HEK293 (cell line): ENCODE measurements around the gene CSNK1G3.

Experiments used
- CTCF ChIP-seq: fragments of 450-650 bp; formaldehyde crosslinking; IDR thresholded peaks from 2 replicates; pipeline ENCODE4 v1.5.1; 2016; ENCODE audit warnings: missing biosample characterization, missing genetic modification characterization
- RBAK ChIP-seq: fragments of 450-650 bp; formaldehyde crosslinking; IDR thresholded peaks from 2 replicates; pipeline ENCODE4 v1.5.1; 2016; ENCODE audit warnings: missing biosample characterization, missing genetic modification characterization
- REST ChIP-seq: fragments of 450-650 bp; formaldehyde crosslinking; IDR thresholded peaks from 2 replicates; pipeline ENCODE4 v1.5.1; 2016; ENCODE audit warnings: missing biosample characterization, missing genetic modification characterization
- ZBTB49 ChIP-seq: fragments of 450-650 bp; formaldehyde crosslinking; IDR thresholded peaks from 2 replicates; pipeline ENCODE4 v1.5.1; 2016; ENCODE audit warnings: missing biosample characterization, missing genetic modification characterization, low read depth
- ZNF311 ChIP-seq: fragments of 450-650 bp; formaldehyde crosslinking; IDR thresholded peaks from 2 replicates; pipeline ENCODE4 v1.5.1; 2017; ENCODE audit warnings: missing biosample characterization, missing genetic modification characterization, borderline replicate concordance
- ZNF362 ChIP-seq: fragments of 450-650 bp; formaldehyde crosslinking; IDR thresholded peaks from 2 replicates; pipeline ENCODE4 v1.5.1; 2016; ENCODE audit warnings: missing biosample characterization, missing genetic modification characterization
- ZNF645 ChIP-seq: fragments of 450-650 bp; formaldehyde crosslinking; IDR thresholded peaks from 2 replicates; pipeline ENCODE4; 2016; ENCODE audit warnings: missing biosample characterization, missing genetic modification characterization

- no peak for TF ChIP-seq ZBTB49 (tag by site-specific recombination)
- no peak for TF ChIP-seq RBAK (tag by site-specific recombination)
- no peak for TF ChIP-seq ZNF362 (tag by site-specific recombination)
- no peak for TF ChIP-seq CTCF
- no peak for TF ChIP-seq REST
- no peak for TF ChIP-seq ZNF645 (tag by site-specific recombination)
- no peak for TF ChIP-seq ZNF311 (tag by site-specific recombination)
Observed at GRCh38 chr5:123471385-123471784, 40.6 kb upstream of the CSNK1G3 start.
